ENCODE data around the gene NSMCE3.

DNA sequence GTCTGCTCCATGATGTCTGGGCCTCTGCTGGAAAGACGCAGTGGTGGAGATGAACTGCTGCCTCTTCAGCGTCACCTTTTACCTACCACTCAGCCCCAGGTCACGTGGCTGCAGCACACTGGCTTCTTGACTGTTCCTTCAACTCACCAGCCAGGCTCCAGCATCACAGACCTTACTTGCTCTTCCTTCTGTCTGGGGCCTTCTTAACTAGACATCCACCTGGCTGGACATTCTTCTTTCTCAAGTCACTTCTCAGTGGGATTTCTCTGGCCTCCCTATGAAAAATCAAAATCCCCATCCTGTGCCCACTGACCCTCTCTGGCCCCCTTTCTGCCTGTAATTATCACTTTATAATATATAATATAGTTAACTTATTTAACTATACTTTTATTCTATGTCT, 29.7 kb upstream of the NSMCE3 start:
- TF ChIP-seq EZH2 (IDR thresholded peaks at IDR 0.05; ENCODE audit: borderline replicate concordance, low read length) = no peak
- TF ChIP-seq, protein P1, sequence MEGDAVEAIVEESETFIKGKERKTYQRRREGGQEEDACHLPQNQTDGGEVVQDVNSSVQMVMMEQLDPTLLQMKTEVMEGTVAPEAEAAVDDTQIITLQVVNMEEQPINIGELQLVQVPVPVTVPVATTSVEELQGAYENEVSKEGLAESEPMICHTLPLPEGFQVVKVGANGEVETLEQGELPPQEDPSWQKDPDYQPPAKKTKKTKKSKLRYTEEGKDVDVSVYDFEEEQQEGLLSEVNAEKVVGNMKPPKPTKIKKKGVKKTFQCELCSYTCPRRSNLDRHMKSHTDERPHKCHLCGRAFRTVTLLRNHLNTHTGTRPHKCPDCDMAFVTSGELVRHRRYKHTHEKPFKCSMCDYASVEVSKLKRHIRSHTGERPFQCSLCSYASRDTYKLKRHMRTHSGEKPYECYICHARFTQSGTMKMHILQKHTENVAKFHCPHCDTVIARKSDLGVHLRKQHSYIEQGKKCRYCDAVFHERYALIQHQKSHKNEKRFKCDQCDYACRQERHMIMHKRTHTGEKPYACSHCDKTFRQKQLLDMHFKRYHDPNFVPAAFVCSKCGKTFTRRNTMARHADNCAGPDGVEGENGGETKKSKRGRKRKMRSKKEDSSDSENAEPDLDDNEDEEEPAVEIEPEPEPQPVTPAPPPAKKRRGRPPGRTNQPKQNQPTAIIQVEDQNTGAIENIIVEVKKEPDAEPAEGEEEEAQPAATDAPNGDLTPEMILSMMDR (conservative IDR thresholded peaks at IDR 0.05 in 1 of 2, IDR thresholded peaks at IDR 0.05 in 1 of 2; ENCODE audit: extremely low read depth in 1 of 2, insufficient read depth in 1 of 2, low read depth in 1 of 2, low read length in 2 of 2) = no peak

Data from mammary epithelial cell (primary cell).